ENCODE measurements around the gene LNX2. TPM values are rescaled to one million over a fixed set of nuclear protein-coding genes. Genes with fewer than 3 reads are reported as not detected.

The LNX2 gene
- total RNA-seq, 2 donors from 2014 or later = 13.9 to 15.6 TPM

- 79 to 81% methylated on average over 3 to 4 of the region's 4 CpGs for WGBS, 2 experiments (ENCODE audit: insufficient coverage in 1 of 2, insufficient read length in 1 of 2)
- Histone ChIP-seq H3K9ac (ENCODE audit: extremely low read depth, low read length, poor library complexity, severe bottlenecking) (no peak overlapping the region), H3K4me1 (ENCODE audit: control insufficient read depth, insufficient read depth, low read length) (no peaks in the 10 kb centered on the region), H3K27ac (ENCODE audit: low read depth, low read length) (no peak overlapping the region), H3K36me3 (ENCODE audit: control insufficient read depth, insufficient read depth, low read length) (no peaks in the 10 kb centered on the region), H3K27me3 (ENCODE audit: control insufficient read depth, insufficient read depth, low read length, poor library complexity, severe bottlenecking) (no peaks in the 10 kb centered on the region), H3K9me3 (ENCODE audit: control insufficient read depth, low read length) (no peaks in the 10 kb centered on the region), H3K4me3 (ENCODE audit: low read length) (no peak overlapping the region)
- peaks cover 2% of the 10 kb centered on the region for H3K36me3 Mint-ChIP-seq (ENCODE audit: low read depth)
- H3K9me3 Mint-ChIP-seq = no peaks in the 10 kb centered on the region
- DNase-seq = no peak
- H3K4me3 Mint-ChIP-seq = no peak overlapping the region
- H3K27ac Mint-ChIP-seq = no peak overlapping the region
- no peaks in the 10 kb centered on the region for H3K27me3 Mint-ChIP-seq (ENCODE audit: insufficient read depth)
- peaks cover 11% of the 10 kb centered on the region for H3K4me1 Mint-ChIP-seq
- TF ChIP-seq CTCF (conservative IDR thresholded peaks at IDR 0.05) = no peak
These were observed 13.2 kb downstream of the LNX2 start for GRCh38 chr13:27607125-27607524.

GRCh38 chr13:27605610-27606200 is 14.6 kb downstream of the LNX2 start:
- H3K9me3 Mint-ChIP-seq = no peaks in the 10 kb centered on the region
- H3K4me1 Mint-ChIP-seq = peaks cover 11% of the 10 kb centered on the region
- no peaks in the 10 kb centered on the region for H3K27me3 ChIP-seq (ENCODE audit: control insufficient read depth, insufficient read depth, low read length, poor library complexity, severe bottlenecking)
- H3K9me3 ChIP-seq (ENCODE audit: control insufficient read depth, low read length) = no peaks in the 10 kb centered on the region
- H3K4me3 ChIP-seq (ENCODE audit: low read length) = no peak overlapping the region
- no peak overlapping the region for H3K27ac Mint-ChIP-seq
- no peak for TF ChIP-seq CTCF (conservative IDR thresholded peaks at IDR 0.05)
- peaks cover 2% of the 10 kb centered on the region for H3K36me3 Mint-ChIP-seq (ENCODE audit: low read depth)
- H3K36me3 ChIP-seq (ENCODE audit: control insufficient read depth, insufficient read depth, low read length) = no peaks in the 10 kb centered on the region
- no peaks in the 10 kb centered on the region for H3K27me3 Mint-ChIP-seq (ENCODE audit: insufficient read depth)
- DNase-seq = no peak
- no peaks in the 10 kb centered on the region for H3K4me1 ChIP-seq (ENCODE audit: control insufficient read depth, insufficient read depth, low read length)
- 93 to 100% methylated on average over 1 to 2 of the region's 2 CpGs for WGBS, 2 experiments (ENCODE audit: insufficient coverage in 1 of 2, insufficient read length in 1 of 2)
- no peak overlapping the region for H3K4me3 Mint-ChIP-seq
- H3K27ac ChIP-seq (ENCODE audit: low read depth, low read length) = no peak overlapping the region
- H3K9ac ChIP-seq (ENCODE audit: extremely low read depth, low read length, poor library complexity, severe bottlenecking) = no peak overlapping the region

- Histone ChIP-seq H3K9ac (ENCODE audit: extremely low read depth, low read length, poor library complexity, severe bottlenecking) (no peak overlapping the region), H3K27ac (ENCODE audit: low read depth, low read length) (no peak overlapping the region), H3K36me3 (ENCODE audit: control insufficient read depth, insufficient read depth, low read length) (no peaks in the 10 kb centered on the region), H3K27me3 (ENCODE audit: control insufficient read depth, insufficient read depth, low read length, poor library complexity, severe bottlenecking) (no peaks in the 10 kb centered on the region), H3K9me3 (ENCODE audit: control insufficient read depth, low read length) (no peaks in the 10 kb centered on the region), H3K4me1 (ENCODE audit: control insufficient read depth, insufficient read depth, low read length) (no peaks in the 10 kb centered on the region), H3K4me3 (ENCODE audit: low read length) (no peak overlapping the region)
- no peak overlapping the region for H3K4me3 Mint-ChIP-seq
- 0% methylated on average over 1 of the region's 3 CpGs; no CpG with 5 or more reads in 1 of the 2 experiments for WGBS, 2 experiments (ENCODE audit: insufficient coverage in 1 of 2, insufficient read length in 1 of 2)
- H3K27me3 Mint-ChIP-seq (ENCODE audit: insufficient read depth) = no peaks in the 10 kb centered on the region
- no peak for TF ChIP-seq CTCF (conservative IDR thresholded peaks at IDR 0.05)
- peaks cover 17% of the 10 kb centered on the region for H3K4me1 Mint-ChIP-seq
- H3K27ac Mint-ChIP-seq = no peak overlapping the region
- DNase-seq = no peak
- H3K36me3 Mint-ChIP-seq (ENCODE audit: low read depth) = peaks cover 2% of the 10 kb centered on the region
- H3K9me3 Mint-ChIP-seq = no peaks in the 10 kb centered on the region
These were observed 15.2 kb downstream of the LNX2 start for GRCh38 chr13:27605099-27605498.

Data from endodermal cell (in vitro differentiated cells).